IMR-90 (cell line): Measurements from ENCODE around the gene RAB3A. TPM values are rescaled to one million over a fixed set of nuclear protein-coding genes. Genes with fewer than 3 reads are reported as not detected.

Source experiments
- BHLHE40 ChIP-seq: fragments of 150-350 bp; IDR thresholded peaks from 2 replicates; pipeline ENCODE4 v1.6.1; 2016; ENCODE audit warnings: mild to moderate bottlenecking, low read depth, low read length
- CEBPB ChIP-seq: IDR thresholded peaks from 2 replicates; pipeline ENCODE4 v1.6.1; 2012; ENCODE audit warnings: low read depth, low read length, improper control_type of control experiment
- RAD21 ChIP-seq: IDR thresholded peaks from 2 replicates; pipeline ENCODE4 v1.6.1; 2012; ENCODE audit warnings: low read length, improper control_type of control experiment
- RFX5 ChIP-seq: IDR thresholded peaks from 2 replicates; pipeline ENCODE4 v1.8.0; 2012; ENCODE audit warnings: low read depth, mild to moderate bottlenecking, low read length, moderate library complexity
- SMC3 ChIP-seq: fragments of 150-350 bp; IDR thresholded peaks from 2 replicates; pipeline ENCODE4 v1.6.1; 2016; ENCODE audit warnings: low read depth, mild to moderate bottlenecking, antibody characterized with exemption, low read length, moderate library complexity
- polyA plus RNA-seq, 3 experiments: library from polyadenylated mRNA; depleted of rRNA; stranded (reverse); fragments of >200 nt; gene quantifications; 2 replicates each; pipeline ENCODE4 v1.2.3, GENCODE V29; 2012; ENCODE audit warnings: low replicate concordance in 1 of 3
- total RNA-seq: library from RNA; depleted of rRNA; stranded (reverse); fragments of >200 nt; gene quantifications from 2 replicates; pipeline ENCODE4 v1.2.3, GENCODE V29; 2012
- TF ChIP-seq, protein P1 (sequence below): fragments of 150-350 bp; IDR thresholded peaks from 2 replicates; pipeline ENCODE4 v1.6.1; 2017; ENCODE audit warnings: mild to moderate bottlenecking, antibody characterized with exemption, low read length, low read depth

Gene RAB3A
- total and polyA plus RNA-seq, 2 of the 4 experiments (the other 2 are of a cell fraction), result 3.0 to 13.6 TPM

GRCh38 chr19:18221815-18222725 lies 18.2 kb upstream of the RAB3A start (continued):
- TF ChIP-seq BHLHE40, result no peak
- no peak for TF ChIP-seq CEBPB
- TF ChIP-seq SMC3, result no peak
- TF ChIP-seq RAD21, result no peak
- TF ChIP-seq RFX5, result no peak
- TF ChIP-seq, protein P1, sequence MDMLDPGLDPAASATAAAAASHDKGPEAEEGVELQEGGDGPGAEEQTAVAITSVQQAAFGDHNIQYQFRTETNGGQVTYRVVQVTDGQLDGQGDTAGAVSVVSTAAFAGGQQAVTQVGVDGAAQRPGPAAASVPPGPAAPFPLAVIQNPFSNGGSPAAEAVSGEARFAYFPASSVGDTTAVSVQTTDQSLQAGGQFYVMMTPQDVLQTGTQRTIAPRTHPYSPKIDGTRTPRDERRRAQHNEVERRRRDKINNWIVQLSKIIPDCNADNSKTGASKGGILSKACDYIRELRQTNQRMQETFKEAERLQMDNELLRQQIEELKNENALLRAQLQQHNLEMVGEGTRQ, result no peak
